Naive thymus-derived CD4-positive, alpha-beta T cell (primary cell): ENCODE data around the gene HGFAC. TPM values are rescaled to one million over a fixed set of nuclear protein-coding genes. Genes with fewer than 3 reads are reported as not detected.
A peak's percentile ranks its signal among the peaks of the same experiment; 100 is the strongest.

Experiments
- ATAC-seq: fragments of 150-1000 bp; cut with Tn5 transposase; 2 replicates; pipeline ENCODE4 v1.10.0; 2021; ENCODE audit warnings: mild to moderate bottlenecking, moderate library complexity
- CTCF ChIA-PET: fragments of 350-600 bp; sonication (Branson Sonifier 250); formaldehyde crosslinking; loops from one replicate; lab custom pipeline; 2021; ENCODE audit warnings: antibody characterized with exemption; lab: Charles Lee
- POLR2A ChIA-PET: fragments of 350-600 bp; sonication (Branson Sonifier 250); formaldehyde crosslinking; loops from one replicate; lab custom pipeline; 2021; ENCODE audit warnings: antibody characterized with exemption, inconsistent platforms; lab: Charles Lee
- DNase-seq, 9 donors: peaks; one replicate each; pipeline versions ENCODE4 v3.0.0 to v3.0.0-alpha.2; 2020 to 2022; ENCODE audit warnings: mixed read lengths in 1 of 9
- H3K27ac ChIP-seq: one replicate; pipeline ENCODE4 v1.7.0; 2013; ENCODE audit warnings: mild to moderate bottlenecking, low read depth, low read length, moderate library complexity
- H3K27me3 ChIP-seq, 2 donors: one replicate each; pipeline ENCODE4 v1.7.0; 2013; ENCODE audit warnings: low read length in 2 of 2, mild to moderate bottlenecking in 2 of 2, moderate library complexity in 2 of 2; ENCODE audit not compliant: control insufficient read depth in 2 of 2, insufficient read depth in 2 of 2
- H3K36me3 ChIP-seq, 3 experiments: 1 replicate in 2 of 3; 2 replicates in 1 of 3; pipeline ENCODE4 v1.7.0; 2013; ENCODE audit warnings: low read length in 3 of 3, mild to moderate bottlenecking in 3 of 3, moderate library complexity in 1 of 3; ENCODE audit not compliant: insufficient read depth in 3 of 3, control insufficient read depth in 2 of 3
- H3K4me1 ChIP-seq, 2 donors: one replicate each; pipeline ENCODE4 v1.7.0; 2013; ENCODE audit warnings: low read length in 2 of 2, mild to moderate bottlenecking in 2 of 2, moderate library complexity in 1 of 2; ENCODE audit not compliant: control insufficient read depth in 2 of 2, insufficient read depth in 2 of 2
- H3K4me3 ChIP-seq: 2 replicates; pipeline ENCODE4 v1.7.0; 2013; ENCODE audit warnings: mild to moderate bottlenecking, low read length
- H3K9me3 ChIP-seq, 3 experiments: 1 replicate in 2 of 3; 2 replicates in 1 of 3; pipeline ENCODE4 v1.7.0; 2013; ENCODE audit warnings: low read length in 3 of 3; ENCODE audit not compliant: control insufficient read depth in 2 of 3
- H3K27ac Mint-ChIP-seq, 9 donors: one replicate each; pipeline ENCODE4 v1.8.0; 2020 to 2022; ENCODE audit warnings: mixed read lengths in 9 of 9, mild to moderate bottlenecking in 8 of 9, moderate library complexity in 5 of 9, inconsistent platforms in 2 of 9
- H3K27me3 Mint-ChIP-seq, 5 donors: one replicate each; pipeline ENCODE4 v1.8.0; 2021 to 2022; ENCODE audit warnings: mixed read lengths in 5 of 5, mild to moderate bottlenecking in 1 of 5
- H3K36me3 Mint-ChIP-seq, 5 donors: one replicate each; pipeline ENCODE4 v1.8.0; 2020 to 2022; ENCODE audit warnings: mixed read lengths in 5 of 5, mild to moderate bottlenecking in 3 of 5, inconsistent platforms in 1 of 5
- H3K4me1 Mint-ChIP-seq, 7 donors: one replicate each; pipeline ENCODE4 v1.8.0; 2020 to 2022; ENCODE audit warnings: mixed read lengths in 7 of 7, mild to moderate bottlenecking in 3 of 7, inconsistent platforms in 1 of 7
- H3K4me3 Mint-ChIP-seq, 10 donors: one replicate each; pipeline ENCODE4 v1.8.0; 2020 to 2022; ENCODE audit warnings: mild to moderate bottlenecking in 10 of 10, mixed read lengths in 10 of 10, moderate library complexity in 6 of 10, inconsistent platforms in 2 of 10
- H3K9me3 Mint-ChIP-seq, 11 donors: one replicate each; pipeline ENCODE4 v1.8.0; 2020 to 2022; ENCODE audit warnings: mixed read lengths in 11 of 11, mild to moderate bottlenecking in 4 of 11, inconsistent platforms in 1 of 11, moderate library complexity in 1 of 11
- intact Hi-C, 2 donors: fragments of 100-400 bp; cut with micrococcal nuclease; formaldehyde crosslinking; loops; one replicate each; pipeline ENCODE4 v1.15.1; 2023
- polyA plus RNA-seq, 2 donors: library from polyadenylated mRNA; unstranded; fragments of 300-500 nt; fragmentation: Illumina TruSeq; gene quantifications; one replicate each; pipeline ENCODE4 v1.2.3, GENCODE V29; 2021
- total RNA-seq, 6 experiments: library from RNA in 5 of 6; stranded (reverse) in 5 of 6; gene quantifications; 1 replicate in 5 of 6; 2 replicates in 1 of 6; pipeline ENCODE4 v1.2.3 and lab custom pipeline; 2021 to 2026

HGFAC gene
- total and polyA plus RNA-seq, 7 experiments from 2014 or later: 0.54 to 0.82 TPM; not detected in 5

DNA sequence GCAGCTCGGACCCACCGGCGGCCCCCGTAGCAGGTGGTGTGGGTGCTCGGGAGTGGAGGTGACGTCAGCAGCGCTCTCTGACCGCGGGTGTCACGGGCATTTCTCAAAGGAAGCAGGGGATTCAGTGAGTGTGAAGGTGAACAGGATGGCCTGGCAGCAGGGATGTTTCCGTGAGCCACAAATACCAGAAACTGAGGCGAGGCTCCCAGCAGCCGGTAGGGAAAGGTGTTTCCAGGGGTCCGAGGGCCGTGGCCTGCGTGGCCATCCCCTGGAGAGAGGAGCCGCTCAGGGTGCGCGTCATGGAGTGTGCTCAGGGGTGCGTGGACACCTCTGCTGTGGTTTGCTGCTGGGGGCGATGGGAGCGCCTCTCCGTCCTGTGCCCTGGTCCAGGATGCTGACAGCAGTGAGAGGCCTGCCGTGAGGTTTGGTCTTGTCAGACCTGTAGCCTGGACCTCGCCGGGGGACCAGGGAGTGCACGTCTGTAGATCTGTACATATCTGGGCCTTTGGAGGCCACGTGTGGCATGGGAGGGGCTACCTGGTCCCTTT, 10.2 kb upstream of the HGFAC start:
- CTCF ChIA-PET: no interaction called here
- Mint-ChIP-seq H3K27ac (peak overlapping the region in 1 of 9 donors; percentile 17), H3K4me3 (no peak overlapping the region), H3K36me3 (peaks cover 0 to 10% (median 0%) of the 10 kb centered on the region in 5 donors), H3K4me1 (no peaks in the 10 kb centered on the region), H3K9me3 (no peaks in the 10 kb centered on the region), H3K27me3 (no peaks in the 10 kb centered on the region)
- intact Hi-C loops: no loop called here
- POLR2A ChIA-PET: no interaction called here
- Histone ChIP-seq H3K4me1 (no peaks in the 10 kb centered on the region), H3K27ac (no peak overlapping the region), H3K9me3 (no peaks in the 10 kb centered on the region), H3K4me3 (no peak overlapping the region), H3K27me3 (no peaks in the 10 kb centered on the region), H3K36me3 (peaks cover 0 to 17% (median 0%) of the 10 kb centered on the region in 3 experiments)
- DNase-seq (no peak), ATAC-seq (no peak)

DNA sequence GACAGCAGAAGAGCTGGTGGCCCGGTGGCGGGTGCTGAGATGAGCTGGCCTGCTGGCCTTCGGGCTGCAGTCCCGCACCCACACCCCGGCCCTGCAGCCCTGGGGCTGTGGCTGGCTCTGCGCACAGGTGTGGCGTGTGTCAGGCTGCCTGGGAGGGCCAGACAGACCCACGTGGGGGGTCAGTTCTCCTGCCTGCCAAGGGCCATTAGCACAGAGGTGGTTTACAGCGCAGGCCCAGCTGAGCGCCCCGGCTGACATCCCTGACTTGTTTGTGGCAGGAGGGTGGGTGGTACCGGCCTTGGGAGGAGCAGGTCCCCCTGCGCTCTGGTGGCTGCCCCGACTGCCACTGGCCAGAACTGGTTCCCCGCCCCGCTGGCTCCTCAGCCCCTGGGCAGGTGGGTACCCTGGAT, 9.4 kb upstream of the HGFAC start:
- no peak for ATAC-seq
- no peak overlapping the region for H3K27ac ChIP-seq
- POLR2A ChIA-PET: no interaction called here

DNA sequence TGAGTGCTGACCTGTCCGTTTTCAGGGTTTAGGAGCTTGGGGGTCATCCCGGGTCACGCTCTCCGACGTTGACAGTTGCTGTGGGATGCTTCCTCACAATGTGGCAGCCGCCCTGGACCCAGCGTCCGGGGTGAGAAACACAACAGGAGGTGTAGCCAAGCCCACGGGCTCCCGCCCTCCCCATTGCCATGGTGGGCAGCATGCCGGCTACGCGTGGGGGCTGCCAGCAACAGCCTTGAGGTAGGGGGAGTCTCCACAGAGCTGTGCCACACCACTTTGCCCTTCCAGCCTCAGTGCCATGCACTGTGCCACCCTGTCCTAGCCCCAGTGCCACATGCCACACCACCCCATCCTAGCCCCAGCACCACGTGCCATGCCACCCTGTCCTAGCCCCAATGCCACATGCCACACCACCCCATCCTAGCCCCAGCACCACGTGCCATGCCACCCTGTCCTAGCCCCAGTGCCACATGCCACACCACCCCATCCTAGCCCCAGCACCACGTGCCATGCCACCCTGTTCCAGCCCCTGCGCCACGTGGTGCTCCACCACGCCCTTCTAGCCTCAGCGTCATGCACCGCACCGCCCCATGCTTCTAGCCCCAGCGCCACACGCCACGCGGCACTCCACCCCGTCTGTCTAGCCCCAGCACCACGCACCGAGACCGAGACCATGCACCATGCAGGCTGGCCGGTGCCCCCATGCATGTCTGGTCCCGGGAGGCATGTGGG, 8.5 kb upstream of the HGFAC start:
- no peaks in the 10 kb centered on the region for H3K4me1 Mint-ChIP-seq
- H3K27ac ChIP-seq: no peak overlapping the region
- no peaks in the 10 kb centered on the region for H3K27me3 ChIP-seq
- no peaks in the 10 kb centered on the region for H3K9me3 Mint-ChIP-seq
- H3K36me3 Mint-ChIP-seq: peaks cover 0 to 7% (median 0%) of the 10 kb centered on the region in 5 donors
- DNase-seq (no peak), ATAC-seq (no peak)
- no peak overlapping the region for H3K4me3 Mint-ChIP-seq
- intact Hi-C loops: no loop called here
- H3K27ac Mint-ChIP-seq: no peak overlapping the region
- no peaks in the 10 kb centered on the region for H3K4me1 ChIP-seq
- no peak overlapping the region for H3K4me3 ChIP-seq
- CTCF ChIA-PET: no interaction called here
- no peaks in the 10 kb centered on the region for H3K9me3 ChIP-seq
- peaks cover 0 to 17% (median 0%) of the 10 kb centered on the region in 3 experiments for H3K36me3 ChIP-seq
- H3K27me3 Mint-ChIP-seq: no peaks in the 10 kb centered on the region
- POLR2A ChIA-PET: no interaction called here

More for the DNA sequence above, 9.4 kb upstream of the HGFAC start:
- DNase-seq: no peak
- Histone ChIP-seq H3K4me3 (no peak overlapping the region), H3K36me3 (peaks cover 0 to 17% (median 0%) of the 10 kb centered on the region in 3 experiments), H3K27me3 (no peaks in the 10 kb centered on the region), H3K4me1 (no peaks in the 10 kb centered on the region), H3K9me3 (no peaks in the 10 kb centered on the region)
- Mint-ChIP-seq H3K9me3 (no peaks in the 10 kb centered on the region), H3K4me3 (no peak overlapping the region), H3K36me3 (peaks cover 0 to 10% (median 0%) of the 10 kb centered on the region in 5 donors), H3K27me3 (no peaks in the 10 kb centered on the region), H3K27ac (no peak overlapping the region), H3K4me1 (no peaks in the 10 kb centered on the region)
- CTCF ChIA-PET: no interaction called here
- intact Hi-C loops: no loop called here

DNA sequence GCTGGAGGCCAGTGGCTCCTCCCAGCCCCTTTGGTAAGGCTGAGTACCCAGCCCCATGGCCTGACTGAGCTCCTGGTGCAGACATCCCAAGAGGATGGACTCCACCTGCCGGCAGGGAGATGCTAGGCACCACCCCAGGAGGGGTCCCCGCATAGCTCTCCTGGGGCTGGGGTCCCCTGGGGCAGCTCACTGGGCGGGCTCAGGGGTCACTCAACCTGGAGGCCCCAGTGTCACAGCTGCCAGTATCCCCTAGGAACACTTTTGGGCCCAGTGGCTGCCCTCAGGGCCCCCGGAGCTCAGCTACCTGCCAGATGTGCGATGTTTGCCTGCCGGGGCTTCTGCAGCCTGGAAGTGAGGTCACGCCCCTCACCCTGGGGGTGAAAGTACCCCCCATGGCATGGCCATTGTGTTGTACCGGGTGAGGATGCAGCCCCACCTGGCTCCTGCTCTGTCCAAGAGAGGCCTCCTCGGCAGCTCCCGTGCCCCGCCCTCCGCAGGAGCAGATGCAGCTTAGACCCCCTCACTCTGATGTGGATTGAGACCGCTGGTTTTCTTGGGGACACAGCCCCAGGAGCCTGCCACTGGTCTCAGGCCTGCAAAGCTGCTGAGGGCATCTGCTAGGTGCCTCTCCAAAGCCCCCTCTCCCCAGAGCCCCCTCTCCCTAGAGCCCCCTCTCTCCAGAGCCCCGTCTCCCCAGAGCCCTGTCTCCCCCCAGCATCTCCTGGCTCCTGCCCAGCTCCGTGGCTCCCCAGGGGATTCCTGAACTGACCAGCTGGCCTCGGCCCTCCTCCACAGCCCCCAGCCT, 6.7 kb upstream of the HGFAC start:
- intact Hi-C loops: no loop called here
- ATAC-seq (no peak), DNase-seq (no peak)
- no peak overlapping the region for H3K4me3 ChIP-seq
- Mint-ChIP-seq H3K9me3 (no peaks in the 10 kb centered on the region), H3K4me3 (no peak overlapping the region), H3K4me1 (no peaks in the 10 kb centered on the region), H3K27ac (no peak overlapping the region), H3K36me3 (no peaks in the 10 kb centered on the region), H3K27me3 (no peaks in the 10 kb centered on the region)
- H3K4me1 ChIP-seq: no peaks in the 10 kb centered on the region
- no peaks in the 10 kb centered on the region for H3K9me3 ChIP-seq
- ChIA-PET POLR2A (no interaction called here), CTCF (no interaction called here)
- H3K27me3 ChIP-seq: no peaks in the 10 kb centered on the region
- peaks cover 0 to 8% (median 0%) of the 10 kb centered on the region in 3 experiments for H3K36me3 ChIP-seq
- no peak overlapping the region for H3K27ac ChIP-seq

DNA sequence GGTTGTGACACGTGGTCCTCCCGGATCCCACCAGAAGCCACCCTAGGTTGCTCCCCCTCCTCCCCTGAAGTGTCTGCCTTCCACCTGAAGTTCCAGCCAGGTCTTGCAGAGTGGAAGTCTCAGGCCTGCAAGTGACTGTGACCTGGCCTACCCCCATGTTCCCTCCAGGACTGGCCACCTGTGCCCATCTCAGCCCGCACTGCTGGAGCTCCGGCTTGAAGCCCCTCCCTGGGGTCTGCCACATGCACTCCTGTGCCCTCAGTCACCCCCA, 6.1 kb upstream of the HGFAC start:
- intact Hi-C loops: no loop called here
- H3K4me3 Mint-ChIP-seq: no peak overlapping the region
- no peak overlapping the region for H3K27ac ChIP-seq
- no peak overlapping the region for H3K27ac Mint-ChIP-seq
- no peaks in the 10 kb centered on the region for H3K36me3 Mint-ChIP-seq
- H3K27me3 Mint-ChIP-seq: no peaks in the 10 kb centered on the region
- DNase-seq: no peak
- CTCF ChIA-PET: no interaction called here
- POLR2A ChIA-PET: no interaction called here
- no peaks in the 10 kb centered on the region for H3K27me3 ChIP-seq
- no peak overlapping the region for H3K4me3 ChIP-seq
- H3K9me3 Mint-ChIP-seq: no peaks in the 10 kb centered on the region
- no peaks in the 10 kb centered on the region for H3K4me1 ChIP-seq
- H3K9me3 ChIP-seq: no peaks in the 10 kb centered on the region
- no peak for ATAC-seq
- H3K4me1 Mint-ChIP-seq: no peaks in the 10 kb centered on the region
- H3K36me3 ChIP-seq: peaks cover 0 to 3% (median 0%) of the 10 kb centered on the region in 3 experiments

DNA sequence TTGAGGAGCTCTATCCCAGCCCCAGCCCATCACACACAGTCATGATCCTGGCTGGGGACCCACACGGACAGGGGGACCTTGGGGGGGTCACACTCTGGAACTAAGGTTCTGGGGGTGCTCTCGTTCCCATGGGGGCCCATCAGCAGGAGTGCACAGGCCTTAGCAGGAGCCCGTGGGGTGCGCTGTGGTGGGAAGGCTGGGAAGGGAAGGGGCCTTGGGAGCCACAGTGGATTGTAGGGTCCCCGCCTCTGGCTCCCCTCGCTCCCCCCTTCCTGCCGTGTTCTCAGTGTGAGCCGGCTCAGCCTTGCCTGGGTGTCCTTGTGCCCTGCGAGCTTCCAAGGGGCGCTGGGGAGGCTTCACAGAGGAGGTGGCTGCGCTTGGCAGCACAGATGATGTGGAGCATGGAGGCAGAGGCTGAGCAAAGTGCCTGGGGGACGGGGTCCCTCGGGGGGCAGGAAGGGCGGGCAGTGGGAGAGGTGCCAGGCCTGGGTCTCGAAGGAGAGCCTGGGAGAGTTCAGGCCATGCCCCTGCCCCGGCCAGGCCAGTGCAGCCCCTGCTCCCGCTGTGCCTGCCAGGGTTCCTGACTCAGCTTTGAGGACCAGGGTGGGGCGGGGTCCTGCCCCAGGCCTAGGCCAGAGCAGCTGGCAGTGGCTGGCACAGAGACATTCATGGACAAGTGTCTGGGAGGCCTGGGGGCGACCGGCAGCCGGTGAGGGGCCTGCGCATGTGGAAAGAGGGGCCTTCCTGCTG, 5.5 kb upstream of the HGFAC start:
- Histone ChIP-seq H3K36me3 (no peaks in the 10 kb centered on the region), H3K9me3 (no peaks in the 10 kb centered on the region), H3K27me3 (no peaks in the 10 kb centered on the region), H3K4me1 (no peaks in the 10 kb centered on the region), H3K27ac (no peak overlapping the region), H3K4me3 (no peak overlapping the region)
- ATAC-seq (no peak), DNase-seq (no peak)
- Mint-ChIP-seq H3K36me3 (no peaks in the 10 kb centered on the region), H3K9me3 (no peaks in the 10 kb centered on the region), H3K4me1 (no peaks in the 10 kb centered on the region), H3K27me3 (no peaks in the 10 kb centered on the region), H3K4me3 (no peak overlapping the region), H3K27ac (no peak overlapping the region)
- intact Hi-C loops: no loop called here
- POLR2A ChIA-PET: interaction anchor here (0.6 kb wide), 1 partner anchor 41 kb away, joined by 3 read pairs; no protein-coding TSS in a partner anchor
- CTCF ChIA-PET: no interaction called here
